GM21515 (cell line): Measurements from ENCODE around the gene UCHL3.
"Not testable (repeated sequence)": the region's sequence is repeated elsewhere in the genome, so short reads cannot be mapped to it uniquely, and the experiment has no call there.

Source experiments
- ATAC-seq: cut with Tn5 transposase; IDR thresholded peaks from one replicate; pipeline ENCODE4 v1.9.1; 2021; ENCODE audit not compliant: unreplicated experiment

The UCHL3 gene

DNA sequence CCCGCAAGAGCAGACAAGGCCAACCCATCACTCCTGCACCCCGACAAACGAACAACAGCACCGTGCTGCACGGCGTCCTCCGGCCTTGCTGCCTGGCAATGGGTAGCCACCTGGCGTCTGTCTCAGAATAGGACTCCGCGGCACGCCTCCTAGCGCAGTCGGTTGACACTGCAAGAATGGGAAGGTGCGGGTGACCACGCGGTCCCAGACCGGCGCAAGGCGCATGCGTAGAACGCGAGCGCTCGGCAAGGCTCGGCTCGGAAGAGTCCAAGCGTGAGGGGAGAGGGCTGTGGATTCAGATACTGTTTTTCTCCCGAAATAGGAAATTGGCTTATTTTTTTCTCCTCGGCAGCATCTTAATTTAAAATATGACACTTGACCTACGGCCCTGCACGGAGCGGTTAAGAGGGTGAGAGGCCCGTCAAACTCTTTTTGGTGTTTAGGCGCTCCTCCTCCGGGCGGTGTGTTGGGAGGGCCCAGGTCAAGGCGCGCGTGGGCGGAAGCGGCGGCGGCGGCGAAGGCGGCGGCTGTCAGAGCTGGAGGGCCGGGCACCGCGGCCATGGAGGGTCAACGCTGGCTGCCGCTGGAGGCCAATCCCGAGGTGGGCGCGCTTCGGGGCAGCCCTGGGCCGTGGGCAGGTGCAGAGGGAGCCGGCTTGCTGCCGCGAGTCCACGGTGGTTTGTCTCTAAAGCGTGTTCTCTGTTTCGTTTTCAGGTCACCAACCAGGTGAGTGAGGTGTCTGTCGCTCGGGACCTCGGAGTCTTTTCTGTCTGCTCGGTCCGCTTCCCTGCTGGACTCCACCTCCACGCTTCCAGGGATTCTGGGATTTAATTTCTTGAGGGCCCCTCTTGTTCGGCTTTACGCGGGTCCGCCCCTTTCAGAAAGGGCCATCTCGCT lies at the start of gene UCHL3:
TSS of gene UCHL3 (plus strand) at position 530 of the 897 bp plus-strand sequence. CDS start at position 560, 30 bp downstream.
- peak; percentile 97 for ATAC-seq

- no peak for ATAC-seq
Measured at GRCh38 chr13:75505327-75505726, 44.3 kb upstream of the UCHL3 start.

DNA sequence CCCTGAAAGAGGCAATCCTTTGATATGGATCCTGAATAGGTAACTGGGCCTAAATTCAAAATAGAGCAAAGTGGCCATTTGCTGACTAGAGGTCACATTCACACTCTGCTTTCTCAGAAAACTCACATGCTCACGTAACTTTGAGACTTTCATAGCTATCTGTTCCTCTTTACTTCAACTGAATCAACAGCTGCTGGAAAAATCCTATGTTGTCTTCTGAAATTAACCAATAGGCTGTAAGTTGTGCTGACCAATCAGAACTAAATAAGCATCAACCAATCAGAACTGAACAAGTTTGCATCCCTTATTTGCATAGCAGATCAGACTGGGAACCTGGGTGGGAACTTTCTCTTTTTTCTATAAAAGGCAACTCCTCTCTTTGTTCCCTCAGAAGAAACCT lies 43.6 kb upstream of the UCHL3 start:
- no peak for ATAC-seq

GRCh38 chr13:75507027-75508001 lies 42.3 kb upstream of the UCHL3 start:
- ATAC-seq, result no peak

- ATAC-seq, result no peak
Measured at GRCh38 chr13:75508002-75508548, 41.5 kb upstream of the UCHL3 start.

DNA sequence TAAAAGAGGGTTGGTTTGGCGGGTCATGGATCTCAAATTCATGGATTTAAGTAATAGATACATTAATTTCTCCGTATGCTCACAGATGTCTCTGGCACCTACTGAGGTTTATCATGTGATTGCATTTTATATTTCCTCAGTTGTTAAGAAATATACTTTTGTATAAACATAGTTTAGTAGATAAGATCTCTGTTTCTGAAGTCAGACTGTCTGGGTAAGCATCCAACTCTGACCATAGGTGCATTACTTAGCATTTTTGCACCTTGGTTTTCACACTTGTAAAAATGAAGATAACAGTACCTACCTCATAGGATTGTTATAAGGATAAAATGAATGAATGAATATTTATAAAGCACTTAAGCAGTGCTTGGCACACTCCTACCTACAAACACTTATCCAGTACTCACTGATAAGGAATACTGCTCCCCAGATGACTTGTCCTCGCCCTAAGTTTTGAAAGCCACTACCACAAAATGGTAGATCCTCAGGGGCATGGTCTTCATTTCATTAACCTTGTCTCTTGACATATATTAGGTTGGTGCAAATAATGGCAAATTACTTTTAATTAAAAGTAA lies 38.5 kb upstream of the UCHL3 start:
- no peak for ATAC-seq

DNA sequence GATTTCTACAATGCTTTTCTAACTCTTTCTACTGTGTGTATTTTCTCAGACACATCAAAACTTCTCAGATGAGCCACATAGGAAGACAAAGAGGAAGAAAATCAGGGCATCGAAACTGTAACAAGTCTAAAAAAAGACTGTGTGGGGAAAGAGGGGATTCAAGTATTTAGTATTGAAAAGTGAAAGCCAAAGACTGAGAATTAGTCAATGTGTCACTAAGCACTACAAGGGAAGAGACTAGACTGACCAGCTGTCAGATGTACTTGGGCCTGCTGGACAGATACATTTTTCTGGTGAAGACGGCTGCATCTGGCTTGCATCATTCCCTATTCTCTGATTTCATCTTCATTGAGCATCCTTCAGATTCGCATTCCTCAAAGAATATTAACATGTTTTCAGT lies 37.3 kb upstream of the UCHL3 start:
- ATAC-seq, result peak; percentile 91

- ATAC-seq, result no peak
Measured at GRCh38 chr13:75513271-75513670, 36.3 kb upstream of the UCHL3 start.

DNA sequence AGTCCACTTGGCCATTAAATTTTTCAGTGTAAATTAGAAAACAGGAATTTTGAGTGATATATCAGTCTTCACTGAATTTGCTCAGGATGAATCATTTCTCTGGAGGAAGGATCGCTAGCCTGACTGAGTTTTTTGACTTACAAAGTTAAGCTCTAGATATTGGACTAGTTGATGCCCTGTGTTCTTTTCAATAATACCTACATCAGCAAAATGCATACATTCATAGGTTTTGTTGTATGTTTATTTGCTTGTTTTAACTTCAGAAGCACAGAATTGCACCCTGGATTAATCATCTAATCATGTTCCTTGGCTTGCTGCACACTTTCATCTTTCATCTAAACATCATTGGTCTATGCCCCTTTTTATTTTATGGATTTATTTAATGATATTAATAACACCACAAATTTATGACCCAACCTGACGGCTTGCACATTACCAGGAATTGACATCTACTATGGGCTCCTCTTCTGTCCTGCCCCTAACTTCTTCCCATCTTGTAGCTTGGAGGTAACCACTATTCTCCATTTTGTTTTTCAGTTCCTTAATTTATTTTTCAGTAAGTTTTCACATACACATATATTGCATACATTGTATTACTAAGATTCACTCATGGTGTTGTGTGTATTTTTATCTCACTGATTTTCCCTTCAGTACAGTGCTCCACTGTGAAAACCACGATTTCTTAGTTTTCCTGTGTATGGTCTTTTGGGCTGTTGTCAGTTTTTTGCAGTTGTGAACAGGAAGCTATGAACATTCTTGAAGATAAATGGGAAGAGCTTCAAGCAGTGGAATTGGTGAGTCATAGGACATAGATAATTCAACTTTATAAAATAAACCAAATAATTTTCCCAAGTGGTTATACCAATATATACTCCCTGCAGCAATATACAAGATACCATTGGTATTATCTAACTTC lies 35.3 kb upstream of the UCHL3 start:
- ATAC-seq, result no peak

GRCh38 chr13:75518439-75519088 lies 31.0 kb upstream of the UCHL3 start:
- no peak for ATAC-seq

DNA sequence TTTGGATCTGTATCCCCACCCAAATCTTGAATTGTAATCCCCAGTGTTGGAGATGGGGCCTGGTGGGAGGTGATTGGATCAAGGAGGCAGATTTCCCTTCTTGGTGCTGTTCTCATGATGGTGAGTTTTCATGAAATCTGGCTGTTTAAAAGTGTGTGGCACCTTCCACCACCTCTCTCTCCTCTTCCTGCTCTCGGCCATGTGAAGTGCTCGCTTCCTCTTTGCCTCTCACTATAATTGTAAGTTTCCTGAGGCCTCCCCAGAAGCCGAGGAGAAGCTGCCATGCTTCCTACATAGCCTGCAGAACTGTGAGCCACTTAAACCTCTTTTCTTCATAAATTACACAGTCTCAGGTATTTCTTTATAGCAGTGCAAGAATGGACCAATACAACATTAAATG lies 27.6 kb upstream of the UCHL3 start:
- ATAC-seq, result no peak

DNA sequence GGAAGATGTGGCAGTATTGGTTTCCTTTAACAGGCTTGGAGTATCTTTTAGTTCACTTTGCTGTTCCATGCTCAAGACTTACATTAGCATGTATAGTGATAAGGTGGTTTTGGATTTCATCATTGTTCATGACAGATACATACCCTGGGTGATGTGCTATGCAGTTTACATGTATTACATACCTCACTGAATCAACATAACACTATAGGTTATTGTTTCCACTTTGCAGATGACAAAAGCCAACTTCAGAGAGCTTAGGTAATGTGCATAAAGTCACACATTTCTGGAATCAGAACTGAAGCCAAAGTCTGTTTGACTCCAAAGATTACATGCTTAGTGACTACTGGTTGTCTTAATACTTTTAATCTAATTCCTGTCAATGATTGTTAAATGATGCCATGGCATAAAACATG lies 19.0 kb upstream of the UCHL3 start:
- no peak for ATAC-seq

DNA sequence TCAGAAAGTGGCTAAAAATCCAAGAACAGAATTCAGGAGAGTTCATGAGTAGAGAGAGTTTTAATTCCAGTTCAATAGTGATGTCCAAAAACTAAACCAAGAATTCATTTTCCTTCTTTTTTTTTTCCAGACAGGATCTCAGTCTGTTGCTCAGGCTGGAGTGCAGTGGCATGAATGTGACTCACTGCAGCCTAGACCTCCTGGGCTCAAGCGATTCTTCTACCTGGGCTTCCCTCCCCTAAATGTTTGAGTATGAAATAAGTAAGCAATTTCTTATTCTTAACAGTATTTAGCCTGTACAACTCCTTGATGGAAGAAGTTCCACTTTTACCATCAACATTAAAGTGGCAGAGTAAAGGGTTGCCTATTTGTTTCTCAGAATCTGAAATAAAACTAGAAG lies 15.7 kb upstream of the UCHL3 start:
- no peak for ATAC-seq

GRCh38 chr13:75537401-75538365 lies 11.9 kb upstream of the UCHL3 start, which contains the start of gene COMMD6:
Gene COMMD6, minus strand, starts transcription at chr13:75537841. Its CDS starts 36 bp downstream, at chr13:75537805.
- ATAC-seq, result peak; percentile 97

DNA sequence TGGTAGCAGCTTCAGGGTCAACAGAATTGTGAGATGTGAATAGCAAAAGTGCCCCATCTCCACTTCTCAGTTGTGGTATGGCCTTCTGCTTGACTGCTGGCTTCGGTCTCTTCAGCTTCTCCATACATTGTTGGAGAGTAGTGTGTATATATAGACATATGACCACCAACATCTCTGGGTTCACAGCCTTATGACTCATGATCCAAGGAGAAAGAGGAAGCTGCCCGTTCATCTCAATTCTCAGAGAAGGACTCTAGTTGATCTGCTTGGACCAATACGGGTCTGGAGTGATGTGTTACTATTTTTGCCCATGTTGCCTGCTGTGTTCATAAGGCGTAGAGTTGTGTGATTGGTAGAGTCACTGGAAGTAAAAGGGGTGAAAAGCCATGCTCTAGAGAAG lies 8.3 kb upstream of the UCHL3 start:
- ATAC-seq, result no peak

GRCh38 chr13:75541961-75542360 lies 7.6 kb upstream of the UCHL3 start:
- no peak for ATAC-seq

DNA sequence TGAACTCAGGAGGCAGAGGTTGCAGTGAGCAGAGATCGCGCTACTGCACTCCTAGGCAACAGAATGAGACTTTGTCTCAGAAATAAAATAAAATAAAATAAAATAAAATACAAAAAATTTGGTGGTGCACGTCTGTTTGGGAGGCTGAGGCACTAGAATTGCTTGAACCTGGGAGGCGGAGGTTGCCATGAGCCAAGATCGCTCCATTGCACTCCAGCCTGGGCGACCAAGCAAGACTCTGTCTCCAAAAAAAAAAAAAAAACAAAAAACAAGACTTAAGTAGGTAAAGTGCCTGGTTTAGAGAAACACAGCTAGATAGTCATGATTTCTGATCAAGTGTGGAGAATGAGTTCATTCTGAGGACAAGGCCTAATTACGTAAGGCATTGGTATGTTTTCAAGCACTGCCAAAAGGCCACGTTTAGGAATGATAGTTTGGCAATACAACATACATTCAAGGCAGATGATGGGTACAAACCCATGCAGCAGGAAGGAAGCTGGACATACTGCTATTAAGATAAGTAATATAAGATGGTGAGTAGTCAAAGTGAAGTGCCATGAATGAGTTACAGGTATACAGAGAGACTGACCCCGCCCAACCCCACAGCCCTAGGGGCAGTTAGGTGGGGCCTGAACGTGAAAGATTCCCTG lies 4.8 kb upstream of the UCHL3 start:
- no peak for ATAC-seq

- ATAC-seq, result not testable (repeated sequence)
Measured at GRCh38 chr13:75545386-75545785, 4.2 kb upstream of the UCHL3 start.
